RWPE1 (cell line): ENCODE measurements around the gene LRMDA.
"Not testable (repeated sequence)": the region's sequence is repeated elsewhere in the genome, so short reads cannot be mapped to it uniquely, and the experiment has no call there.

Experiments used
- CTCF ChIA-PET: fragments of 350-600 bp; sonication (Branson Sonifier 250); formaldehyde crosslinking; extraction: SDS; loops from one replicate; lab custom pipeline; 2021; lab: Yijun Ruan, JAX
- POLR2A ChIA-PET: fragments of 400-600 bp; formaldehyde crosslinking; extraction: SDS; loops from one replicate; lab custom pipeline; 2020; ENCODE audit warnings: antibody characterized with exemption; ENCODE audit not compliant: low non-redundant PET; lab: Yijun Ruan, JAX
- DNase-seq: peaks from one replicate; pipeline ENCODE4 v3.0.0; 2012; ENCODE audit warnings: low spot score
- H3K27ac ChIP-seq: fragments of 450-650 bp; 2 replicates; pipeline ENCODE4 v1.5.1; 2017
- CTCF ChIP-seq: fragments of 450-650 bp; conservative IDR thresholded peaks from 2 replicates; pipeline ENCODE4 v1.5.1; 2017; ENCODE audit warnings: low read depth, mild to moderate bottlenecking

Gene LRMDA

GRCh38 chr10:75616874-75617478 lies 185.6 kb downstream of the LRMDA start:
- no peak for DNase-seq
- ChIA-PET POLR2A (no interaction called here), CTCF (interaction anchor here (0.7 kb wide), 1 partner anchor 74 kb away, joined by 3 read pairs; no protein-coding TSS in a partner anchor)
- no peak for TF ChIP-seq CTCF
- H3K27ac ChIP-seq: no peak overlapping the region

GRCh38 chr10:75617485-75618155 lies 186.2 kb downstream of the LRMDA start:
- ChIA-PET POLR2A (no interaction called here), CTCF (no interaction called here)
- DNase-seq: no peak
- no peak overlapping the region for H3K27ac ChIP-seq
- no peak for TF ChIP-seq CTCF

- no peak for DNase-seq
- no peak for TF ChIP-seq CTCF
- CTCF ChIA-PET: interaction anchor here (1.0 kb wide), 1 partner anchor 19 kb away, joined by 3 read pairs; no protein-coding TSS in a partner anchor
- POLR2A ChIA-PET: no interaction called here
- H3K27ac ChIP-seq: no peak overlapping the region
These were observed 188.2 kb downstream of the LRMDA start for GRCh38 chr10:75619635-75620034.

- ChIA-PET CTCF (interaction anchor here (0.7 to 1.0 kb wide), 2 partner anchors 19 to 94 kb away, joined by 3 read pairs; no protein-coding TSS in a partner anchor), POLR2A (no interaction called here)
- no peak for DNase-seq
- H3K27ac ChIP-seq: no peak overlapping the region
- TF ChIP-seq CTCF: no peak
These were observed 188.9 kb downstream of the LRMDA start for GRCh38 chr10:75620356-75620755.

- POLR2A ChIA-PET, H3K27ac ChIP-seq, DNase-seq: not testable (repeated sequence)
- CTCF ChIA-PET: interaction anchor here (0.5 kb wide), 1 partner anchor 113 kb away, joined by 5 read pairs; no protein-coding TSS in a partner anchor
These were observed 189.6 kb downstream of the LRMDA start for GRCh38 chr10:75621003-75621402.

GRCh38 chr10:75622503-75622902 lies 191.1 kb downstream of the LRMDA start:
- POLR2A ChIA-PET: no interaction called here
- no peak for TF ChIP-seq CTCF
- CTCF ChIA-PET: no interaction called here
- no peak for DNase-seq
- H3K27ac ChIP-seq: no peak overlapping the region
